Endodermal cell (in vitro differentiated cells): ENCODE results near the gene LNX1. TPM values are rescaled to one million over a fixed set of nuclear protein-coding genes. Genes with fewer than 3 reads are reported as not detected.

Experiments
- DNase-seq: peaks from one replicate; pipeline ENCODE4 v3.0.0-alpha.2; 2017
- H3K27ac ChIP-seq: 2 replicates; pipeline ENCODE4 v1.5.1; 2013; ENCODE audit warnings: mild to moderate bottlenecking, low read depth, low read length, moderate library complexity
- H3K27me3 ChIP-seq: 2 replicates; pipeline ENCODE4 v1.6.1; 2013; ENCODE audit warnings: mild to moderate bottlenecking, low read length, moderate library complexity; ENCODE audit not compliant: insufficient read depth, control insufficient read depth, poor library complexity, severe bottlenecking
- H3K36me3 ChIP-seq: 2 replicates; pipeline ENCODE4 v1.7.0; 2013; ENCODE audit warnings: mild to moderate bottlenecking, low read length, moderate library complexity; ENCODE audit not compliant: control insufficient read depth, insufficient read depth
- H3K4me1 ChIP-seq: one replicate; pipeline ENCODE4 v1.7.0; 2013; ENCODE audit warnings: low read length; ENCODE audit not compliant: control insufficient read depth, insufficient read depth
- H3K4me3 ChIP-seq: 2 replicates; pipeline ENCODE4 v1.5.1; 2013; ENCODE audit warnings: mild to moderate bottlenecking, low read length, moderate library complexity
- H3K9ac ChIP-seq: 2 replicates; pipeline ENCODE4 v1.6.1; 2013; ENCODE audit warnings: mild to moderate bottlenecking, low read length, moderate library complexity; ENCODE audit not compliant: poor library complexity, severe bottlenecking; ENCODE audit errors: extremely low read depth
- H3K9me3 ChIP-seq: 2 replicates; pipeline ENCODE4 v1.6.1; 2013; ENCODE audit warnings: mild to moderate bottlenecking, low read length, moderate library complexity; ENCODE audit not compliant: control insufficient read depth
- H3K27ac Mint-ChIP-seq: 2 replicates; pipeline ENCODE4 v1.8.0; 2020; ENCODE audit warnings: mixed read lengths
- H3K27me3 Mint-ChIP-seq: 2 replicates; pipeline ENCODE4 v1.8.0; 2021; ENCODE audit warnings: mild to moderate bottlenecking, mixed read lengths; ENCODE audit not compliant: insufficient read depth
- H3K36me3 Mint-ChIP-seq: 2 replicates; pipeline ENCODE4 v1.8.0; 2020; ENCODE audit warnings: low read depth, mixed read lengths
- H3K4me1 Mint-ChIP-seq: 2 replicates; pipeline ENCODE4 v1.8.0; 2020; ENCODE audit warnings: mixed read lengths
- H3K4me3 Mint-ChIP-seq: 2 replicates; pipeline ENCODE4 v1.8.0; 2020; ENCODE audit warnings: mild to moderate bottlenecking, moderate library complexity, mixed read lengths
- H3K9me3 Mint-ChIP-seq: 2 replicates; pipeline ENCODE4 v1.8.0; 2020; ENCODE audit warnings: mild to moderate bottlenecking, mixed read lengths
- CTCF ChIP-seq: fragments of 200-600 bp; sonication (generic); conservative IDR thresholded peaks from 2 replicates; pipeline ENCODE4 v1.5.0; 2021; ENCODE audit warnings: antibody characterized with exemption, mild to moderate bottlenecking
- WGBS, 2 experiments: methylation state at CpG; one replicate each; pipeline versions ENCODE4 v1.1.5 to v1.1.7; 2013; ENCODE audit warnings: missing lambda C conversion rate in 2 of 2, mixed read lengths in 1 of 2; ENCODE audit not compliant: insufficient coverage in 1 of 2, insufficient read length in 1 of 2; 5-methylcytosine and 5-hydroxymethylcytosine counted together
- total RNA-seq, 2 donors: library from RNA; stranded (reverse); fragmentation: NEBNext Ultra II Directional in 1 of 2; extraction: Animal tissue kit (Norgen Biotek cat#: 25700) in 1 of 2; gene quantifications; 2 replicates in 1 of 2; 3 replicates in 1 of 2; pipeline ENCODE4 v1.2.1, GENCODE V29; 2021

LNX1 gene
- total RNA-seq, 2 donors from 2014 or later = 4.4 to 5.4 TPM

DNA sequence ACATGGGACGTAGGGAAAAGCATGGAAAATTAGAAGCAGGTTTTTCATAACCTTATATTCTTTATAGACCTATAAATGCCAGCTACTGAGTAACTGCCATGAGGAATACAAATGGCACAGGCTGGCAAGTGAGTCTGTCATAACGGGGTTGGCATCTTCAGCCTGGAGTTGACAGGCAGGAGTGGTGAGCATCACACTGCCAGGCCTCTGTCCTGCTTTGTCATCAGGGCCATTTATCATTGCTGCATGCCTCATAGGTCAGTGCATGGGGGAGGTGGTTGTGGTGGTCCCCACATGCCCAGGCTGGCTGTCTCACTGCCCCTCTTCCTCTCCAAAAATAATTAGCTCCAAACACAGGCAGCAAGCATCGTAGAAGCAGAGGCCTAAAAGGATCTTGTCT, 72.5 kb downstream of the LNX1 start:
- Histone ChIP-seq H3K27ac (no peak overlapping the region), H3K36me3 (no peaks in the 10 kb centered on the region), H3K9me3 (no peaks in the 10 kb centered on the region), H3K27me3 (no peaks in the 10 kb centered on the region), H3K4me3 (no peak overlapping the region), H3K4me1 (peaks cover 8% of the 10 kb centered on the region), H3K9ac (no peak overlapping the region)
- Mint-ChIP-seq H3K4me3 (no peak overlapping the region), H3K4me1 (peaks cover 28% of the 10 kb centered on the region), H3K9me3 (no peaks in the 10 kb centered on the region), H3K27ac (no peak overlapping the region), H3K36me3 (no peaks in the 10 kb centered on the region), H3K27me3 (no peaks in the 10 kb centered on the region)
- DNase-seq = no peak
- TF ChIP-seq CTCF = no peak
- 86 to 96% methylated on average over 1 to 3 of the region's 3 CpGs for WGBS, 2 experiments

GRCh38 chr4:53515076-53515475, 76.2 kb downstream of the LNX1 start:
- no peak overlapping the region for H3K4me3 Mint-ChIP-seq
- TF ChIP-seq CTCF = no peak
- H3K27ac Mint-ChIP-seq = no peak overlapping the region
- peaks cover 15% of the 10 kb centered on the region for H3K4me1 Mint-ChIP-seq
- Histone ChIP-seq H3K36me3 (no peaks in the 10 kb centered on the region), H3K27me3 (no peaks in the 10 kb centered on the region), H3K4me1 (peaks cover 5% of the 10 kb centered on the region), H3K4me3 (no peak overlapping the region), H3K27ac (no peak overlapping the region), H3K9me3 (no peaks in the 10 kb centered on the region), H3K9ac (no peak overlapping the region)
- no peaks in the 10 kb centered on the region for H3K27me3 Mint-ChIP-seq
- no peaks in the 10 kb centered on the region for H3K9me3 Mint-ChIP-seq
- H3K36me3 Mint-ChIP-seq = no peaks in the 10 kb centered on the region
- 96 to 100% methylated on average over 4 of the region's 4 CpGs for WGBS, 2 experiments
- no peak for DNase-seq

- Mint-ChIP-seq H3K27ac (no peak overlapping the region), H3K9me3 (no peaks in the 10 kb centered on the region), H3K27me3 (no peaks in the 10 kb centered on the region), H3K4me3 (no peak overlapping the region), H3K36me3 (no peaks in the 10 kb centered on the region), H3K4me1 (peaks cover 10% of the 10 kb centered on the region)
- no peak for TF ChIP-seq CTCF
- no peak overlapping the region for H3K9ac ChIP-seq
- no peak overlapping the region for H3K27ac ChIP-seq
- no peaks in the 10 kb centered on the region for H3K9me3 ChIP-seq
- H3K27me3 ChIP-seq = no peaks in the 10 kb centered on the region
- H3K4me1 ChIP-seq = no peaks in the 10 kb centered on the region
- 0% methylated on average over 1 of the region's 1 CpG; no CpG with 5 or more reads in 1 of the 2 experiments for WGBS, 2 experiments
- no peaks in the 10 kb centered on the region for H3K36me3 ChIP-seq
- no peak for DNase-seq
- H3K4me3 ChIP-seq = no peak overlapping the region
Measured at GRCh38 chr4:53514509-53514908, 76.8 kb downstream of the LNX1 start.
